Gastrocnemius medialis (tissue), 4 donors: Measurements from ENCODE around the gene NDUFC2. TPM values are rescaled to one million over a fixed set of nuclear protein-coding genes. Genes with fewer than 3 reads are reported as not detected.
A peak's percentile ranks its signal among the peaks of the same experiment; 100 is the strongest.

Experiments
- ATAC-seq, 2 donors: fragments of 150-250 bp; one replicate each; pipeline ENCODE4 v1.9.1; 2016
- DNase-seq, 2 donors: peaks; one replicate each; pipeline ENCODE4 v3.0.0-alpha.2; 2019
- H3K27ac ChIP-seq, 4 donors: fragments of 200-600 bp; sonication (generic); 1 replicate in 1 of 4; 2 replicates in 3 of 4; pipeline ENCODE4 v1.5.1; 2016 to 2018; ENCODE audit warnings: mild to moderate bottlenecking in 2 of 4, moderate library complexity in 1 of 4
- H3K27me3 ChIP-seq, 3 donors: fragments of 200-600 bp; sonication (generic) in 2 of 3; 1 replicate in 1 of 3; 2 replicates in 2 of 3; pipeline versions ENCODE4 v1.5.1 to v1.6.0; 2016 to 2019; ENCODE audit warnings: mild to moderate bottlenecking in 1 of 3, moderate library complexity in 1 of 3
- H3K36me3 ChIP-seq, 2 donors: fragments of 200-600 bp; sonication (generic) in 1 of 2; one replicate each; pipeline ENCODE4 v1.5.1; 2017 to 2018
- H3K4me1 ChIP-seq, 2 donors: fragments of 200-600 bp; sonication (generic) in 1 of 2; one replicate each; pipeline ENCODE4 v1.5.1; 2016 to 2017; ENCODE audit warnings: mild to moderate bottlenecking in 2 of 2
- H3K4me3 ChIP-seq, 4 donors: fragments of 200-600 bp; sonication (generic) in 3 of 4; 1 replicate in 1 of 4; 2 replicates in 3 of 4; pipeline ENCODE4 v1.5.1; 2016 to 2019; ENCODE audit warnings: mild to moderate bottlenecking in 2 of 4
- H3K9me3 ChIP-seq, 3 donors: fragments of 200-600 bp; sonication (generic) in 2 of 3; 1 replicate in 1 of 3; 2 replicates in 2 of 3; pipeline ENCODE4 v1.5.1; 2016 to 2019
- CTCF ChIP-seq, 5 experiments: fragments of 450-650 bp in 3 of 5; fragments of 200-600 bp in 2 of 5; sonication (generic) in 2 of 5; IDR thresholded peaks in 4 of 5; conservative IDR thresholded peaks in 1 of 5; 1 replicate in 4 of 5; 2 replicates in 1 of 5; pipeline ENCODE4 v1.5.1; 2016 to 2019; ENCODE audit warnings: antibody characterized with exemption in 5 of 5, mild to moderate bottlenecking in 3 of 5, moderate library complexity in 3 of 5
- POLR2A ChIP-seq, 2 donors: fragments of 450-650 bp; IDR thresholded peaks; one replicate each; pipeline ENCODE4 v1.6.1; 2017; ENCODE audit warnings: antibody characterized with exemption in 2 of 2, mild to moderate bottlenecking in 2 of 2, moderate library complexity in 2 of 2
- in situ Hi-C, 4 donors: fragments of 200-750 bp; cut with MboI; loops; one replicate each; pipeline versions ENCODE4 v1.15.0 to v1.8.0; 2017; ENCODE audit warnings: low sequenced_read_pairs in 4 of 4
- intact Hi-C: fragments of 100-400 bp; cut with DNase I; formaldehyde crosslinking; loops from one replicate; pipeline ENCODE4 v1.15.1; 2023; ENCODE audit warnings: low total_unique reads
- total RNA-seq, 4 donors: library from RNA; depleted of rRNA; stranded (reverse); fragments of >200 nt; gene quantifications; one replicate each; pipeline versions ENCODE4 v1.1.0 to v1.2.3, GENCODE V29; 2016

The NDUFC2 gene
- total RNA-seq, 4 donors from 2014 or later = 83.7 to 207 (median 156) TPM

GRCh38 chr11:78069465-78069864, 10.2 kb downstream of the NDUFC2 start:
- in situ Hi-C loops = no loop called here
- peaks cover 0 to 14% of the 10 kb centered on the region in 2 donors for H3K36me3 ChIP-seq

GRCh38 chr11:78067704-78068103, 12.0 kb downstream of the NDUFC2 start:
- H3K4me3 ChIP-seq = no peak overlapping the region
- peak overlapping the region in 1 of 4 donors; percentile 49 for H3K27ac ChIP-seq
- no peaks in the 10 kb centered on the region for H3K27me3 ChIP-seq
- peaks cover 0 to 13% of the 10 kb centered on the region in 2 donors for H3K36me3 ChIP-seq
- no peaks in the 10 kb centered on the region for H3K9me3 ChIP-seq
- in situ Hi-C loops = no loop called here
- intact Hi-C loops = loop anchor here (5.0 kb wide), 1 partner anchor 75 kb away; the partner anchor contains the start of gene INTS4
- TF ChIP-seq CTCF (IDR thresholded peaks at IDR 0.05 in 4 of 5, conservative IDR thresholded peaks at IDR 0.05 in 1 of 5) = no peak
- no peak for TF ChIP-seq POLR2A (IDR thresholded peaks at IDR 0.05)
- H3K4me1 ChIP-seq = peaks cover 26 to 30% of the 10 kb centered on the region in 2 donors
- no peak for ATAC-seq
- DNase-seq = no peak

More at GRCh38 chr11:78069465-78069864, 10.2 kb downstream of the NDUFC2 start:
- no peak for ATAC-seq
- H3K4me1 ChIP-seq = peaks cover 9 to 22% of the 10 kb centered on the region in 2 donors
- H3K4me3 ChIP-seq = no peak overlapping the region
- peak overlapping the region in 1 of 4 donors; percentile 49 for H3K27ac ChIP-seq
- TF ChIP-seq CTCF (IDR thresholded peaks at IDR 0.05 in 4 of 5, conservative IDR thresholded peaks at IDR 0.05 in 1 of 5) (no peak), POLR2A (IDR thresholded peaks at IDR 0.05) (no peak)
- DNase-seq = no peak
- no peaks in the 10 kb centered on the region for H3K27me3 ChIP-seq
- no peaks in the 10 kb centered on the region for H3K9me3 ChIP-seq
- intact Hi-C loops = loop anchor here (5.0 kb wide), 1 partner anchor 77 kb away; the partner anchor contains the start of gene INTS4

- in situ Hi-C loops = no loop called here
- intact Hi-C loops = loop anchor here (5.0 kb wide), 1 partner anchor 74 kb away; the partner anchor contains the start of gene INTS4
- no peak for DNase-seq
- Histone ChIP-seq H3K27me3 (no peaks in the 10 kb centered on the region), H3K36me3 (peaks cover 0 to under 1% of the 10 kb centered on the region in 2 donors), H3K4me3 (no peak overlapping the region), H3K27ac (peak overlapping the region in 1 of 4 donors; percentile 49), H3K9me3 (no peaks in the 10 kb centered on the region), H3K4me1 (peaks cover 33 to 42% of the 10 kb centered on the region in 2 donors)
- ATAC-seq = no peak
- TF ChIP-seq CTCF (IDR thresholded peaks at IDR 0.05 in 4 of 5, conservative IDR thresholded peaks at IDR 0.05 in 1 of 5) = no peak
- TF ChIP-seq POLR2A (IDR thresholded peaks at IDR 0.05) = no peak
Measured at GRCh38 chr11:78066471-78066870, 13.2 kb downstream of the NDUFC2 start.

- no peak for ATAC-seq
- intact Hi-C loops (loop anchor here (5.0 kb wide), 1 partner anchor 73 kb away; the partner anchor contains the start of gene INTS4), in situ Hi-C loops (no loop called here)
- H3K4me3 ChIP-seq = no peak overlapping the region
- no peaks in the 10 kb centered on the region for H3K9me3 ChIP-seq
- peaks cover 39 to 53% of the 10 kb centered on the region in 2 donors for H3K4me1 ChIP-seq
- TF ChIP-seq POLR2A (IDR thresholded peaks at IDR 0.05) (no peak), CTCF (IDR thresholded peaks at IDR 0.05 in 4 of 5, conservative IDR thresholded peaks at IDR 0.05 in 1 of 5) (no peak)
- H3K27ac ChIP-seq = peak overlapping the region in 2 of 4 donors; percentile 8 to 30
- H3K36me3 ChIP-seq = no peaks in the 10 kb centered on the region
- DNase-seq = no peak
- no peaks in the 10 kb centered on the region for H3K27me3 ChIP-seq
Measured at GRCh38 chr11:78065203-78065602, 14.5 kb downstream of the NDUFC2 start.
